HepG2 (cell line): ENCODE data around the gene DAGLB. TPM values are rescaled to one million over a fixed set of nuclear protein-coding genes. Genes with fewer than 3 reads are reported as not detected.

Experiments used
- ATAC-seq: fragments of 200-7000 bp; cut with Tn5 transposase; 3 replicates; pipeline ENCODE4 v1.9.1; 2020; ENCODE audit warnings: mild to moderate bottlenecking, moderate library complexity
- BruUV-seq: library from RNA; stranded (reverse); fragments of 400-500 nt; replicated peaks from 2 replicates; lab custom pipeline; 2021; lab: Mats Ljungman, UMichigan
- CTCF ChIA-PET: fragments of 300-600 bp; formaldehyde crosslinking; extraction: SDS; loops from one replicate; lab custom pipeline; 2021; ENCODE audit warnings: low total read pairs, inconsistent platforms, low intra/inter-chr PET ratio; lab: Yijun Ruan, JAX
- POLR2A ChIA-PET: fragments of 350-600 bp; sonication (Branson Sonifier 250); formaldehyde crosslinking; loops from one replicate; lab custom pipeline; 2020; ENCODE audit warnings: antibody characterized with exemption, inconsistent platforms; lab: Yijun Ruan, JAX
- DNase-seq: peaks from one replicate; pipeline ENCODE4 v3.0.0-alpha.2; 2015; ENCODE audit warnings: low spot score
- FAIRE-seq: peaks from 3 replicates; lab custom pipeline; 2011; peaks lifted over from hg19 to GRCh38; lab: Jason Lieb, UNC
- H2AFZ ChIP-seq: one replicate; pipeline ENCODE4 v1.6.1; 2011; ENCODE audit warnings: low read length, inconsistent platforms
- H3K27ac ChIP-seq: fragments of 300-600 bp; 3 replicates; pipeline ENCODE4 v1.8.0; 2011; ENCODE audit warnings: mixed run types, mild to moderate bottlenecking, mixed read lengths, low read length, inconsistent platforms; ENCODE audit not compliant: insufficient read depth; ENCODE audit errors: extremely low read length
- H3K27me3 ChIP-seq, 2 experiments: fragments of 200-600 bp in 1 of 2; 2 replicates in 1 of 2; 3 replicates in 1 of 2; pipeline versions ENCODE4 v1.6.0 to v1.8.0; 2011; ENCODE audit warnings: low read length in 2 of 2, mild to moderate bottlenecking in 2 of 2, moderate library complexity in 2 of 2, inconsistent platforms in 1 of 2; ENCODE audit not compliant: insufficient read depth in 2 of 2, control insufficient read depth in 1 of 2
- H3K36me3 ChIP-seq, 2 experiments: fragments of 200-600 bp in 1 of 2; replicated peaks in 1 of 2; 2 replicates in 1 of 2; 3 replicates in 1 of 2; pipeline versions ENCODE4 v1.5.1 to v1.8.0; 2011; ENCODE audit warnings: low read length in 2 of 2, inconsistent platforms in 1 of 2; ENCODE audit not compliant: insufficient read depth in 2 of 2, control insufficient read depth in 1 of 2
- H3K4me1 ChIP-seq: 2 replicates; pipeline ENCODE4 v1.5.1; 2012; ENCODE audit warnings: low read length, inconsistent platforms; ENCODE audit not compliant: insufficient read depth
- H3K4me2 ChIP-seq: 2 replicates; pipeline ENCODE4 v1.6.0; 2011; ENCODE audit warnings: low read depth, low read length, inconsistent platforms
- H3K4me3 ChIP-seq, 3 experiments: fragments of 200-600 bp in 1 of 3; sonication (generic), shearing (Covaris generic) in 1 of 3; replicated peaks in 1 of 3; 2 replicates each; pipeline ENCODE4 v1.5.1; 2011 to 2016; ENCODE audit warnings: low read length in 3 of 3, inconsistent platforms in 2 of 3, low read depth in 2 of 3, mild to moderate bottlenecking in 2 of 3, control low read depth in 1 of 3, mixed read lengths in 1 of 3; ENCODE audit not compliant: insufficient read depth in 1 of 3
- H3K79me2 ChIP-seq: one replicate; pipeline ENCODE4 v1.6.1; 2011; ENCODE audit warnings: low read length, inconsistent platforms; ENCODE audit not compliant: insufficient read depth
- H3K9ac ChIP-seq: 2 replicates; pipeline ENCODE4 v1.6.0; 2011; ENCODE audit warnings: mild to moderate bottlenecking, low read depth, low read length, inconsistent platforms; ENCODE audit not compliant: insufficient read depth
- H3K9me3 ChIP-seq: 2 replicates; pipeline ENCODE4 v1.5.1; 2012; ENCODE audit warnings: mild to moderate bottlenecking, low read length
- H4K20me1 ChIP-seq: 2 replicates; pipeline ENCODE4 v1.6.0; 2011; ENCODE audit warnings: inconsistent platforms, mild to moderate bottlenecking, low read length, moderate library complexity; ENCODE audit not compliant: insufficient read depth
- CEBPB ChIP-seq: IDR thresholded peaks from 2 replicates; pipeline ENCODE4 v1.6.1; 2011; ENCODE audit warnings: low read depth, low read length, improper control_type of control experiment, borderline replicate concordance
- CSRNP2 ChIP-seq: sonication (generic); formaldehyde crosslinking; conservative IDR thresholded peaks from 2 replicates; pipeline ENCODE4 v1.8.0; 2022; ENCODE audit warnings: low read depth, missing genetic modification reagents
- GATA4 ChIP-seq: sonication (generic); IDR thresholded peaks from 2 replicates; pipeline ENCODE4 v1.6.1; 2016; ENCODE audit warnings: antibody characterized with exemption, low read depth, borderline replicate concordance
- MAFG ChIP-seq: sonication (generic); formaldehyde crosslinking; IDR thresholded peaks from 2 replicates; pipeline ENCODE4 v1.5.1; 2020; ENCODE audit warnings: mild to moderate bottlenecking, missing genetic modification reagents
- MLLT10 ChIP-seq: sonication (generic); formaldehyde crosslinking; IDR thresholded peaks from 2 replicates; pipeline ENCODE4 v1.4.0; 2020; ENCODE audit warnings: missing genetic modification reagents
- MTA3 ChIP-seq: sonication (generic); formaldehyde crosslinking; IDR thresholded peaks from 2 replicates; pipeline ENCODE4 v1.4.0; 2020; ENCODE audit warnings: missing genetic modification reagents
- MTF1 ChIP-seq: sonication (generic); formaldehyde crosslinking; IDR thresholded peaks from 2 replicates; pipeline ENCODE4 v1.5.0; 2020; ENCODE audit warnings: missing genetic modification reagents
- RFX3 ChIP-seq: IDR thresholded peaks from 2 replicates; pipeline ENCODE4 v1.6.1; 2016; ENCODE audit warnings: missing biosample characterization, missing genetic modification reagents
- SMARCE1 ChIP-seq: fragments of 450-650 bp; IDR thresholded peaks from 2 replicates; pipeline ENCODE4 v1.6.1; 2017; ENCODE audit warnings: borderline replicate concordance
- SUZ12 ChIP-seq: fragments of 150-350 bp; IDR thresholded peaks from 2 replicates; pipeline ENCODE4 v1.6.1; 2014; ENCODE audit warnings: low read depth, low read length
- ZNF510 ChIP-seq: sonication (generic); formaldehyde crosslinking; IDR thresholded peaks from 2 replicates; pipeline ENCODE4 v1.4.0; 2020; ENCODE audit warnings: low read depth, mild to moderate bottlenecking, missing genetic modification reagents
- ZNF572 ChIP-seq: sonication (generic); formaldehyde crosslinking; IDR thresholded peaks from 2 replicates; pipeline ENCODE4 v1.5.1; 2020; ENCODE audit warnings: mild to moderate bottlenecking, missing genetic modification reagents
- ZNF709 ChIP-seq: sonication (generic); formaldehyde crosslinking; IDR thresholded peaks from 2 replicates; pipeline ENCODE4 v1.5.0; 2020; ENCODE audit warnings: mild to moderate bottlenecking, missing genetic modification reagents
- WGBS: methylation state at CpG from one replicate; pipeline ENCODE4 v1.1.6; 2017; ENCODE audit warnings: low lambda C conversion rate; 5-methylcytosine and 5-hydroxymethylcytosine counted together
- in situ Hi-C: cut with HindIII; loops from 2 replicates; pipeline ENCODE4 v1.10.0; 2017; ENCODE audit warnings: low pct_unique_long_range_greater_than_20kb; ENCODE audit not compliant: extremely low pct_ligation_motif_present
- intact Hi-C: fragments of 100-400 bp; cut with micrococcal nuclease; formaldehyde crosslinking; loops from one replicate; pipeline ENCODE4 v1.10.0; 2022; ENCODE audit not compliant: unreplicated experiment
- polyA plus RNA-seq, 8 experiments: library from polyadenylated mRNA; depleted of rRNA in 3 of 8; stranded (reverse) in 7 of 8; unstranded in 1 of 8; fragments of >200 nt; fragmentation: Illumina TruSeq in 4 of 8; extraction: Trizol in 4 of 8; gene quantifications; 2 replicates each; pipeline versions ENCODE4 v1.2.1 to v1.2.3, GENCODE V29; 2011 to 2016; ENCODE audit warnings: low read depth in 4 of 8, missing spikeins in 1 of 8, mixed read lengths in 1 of 8; ENCODE audit not compliant: insufficient read depth in 1 of 8
- total RNA-seq, 5 experiments: library from RNA; depleted of rRNA; stranded (reverse); fragments of >200 nt; fragmentation: Illumina TruSeq; extraction: Trizol; gene quantifications; 2 replicates each; pipeline ENCODE4 v1.2.3, GENCODE V29; 2016; ENCODE audit warnings: low read depth in 1 of 5
- TF ChIP-seq, protein P1 (sequence below): sonication (generic); formaldehyde crosslinking; IDR thresholded peaks from 2 replicates; pipeline ENCODE4 v1.8.0; 2023; ENCODE audit warnings: mild to moderate bottlenecking, missing genetic modification reagents
- TF ChIP-seq, protein P2 (sequence below), 2 experiments: fragments of 450-650 bp in 1 of 2; sonication (generic) in 1 of 2; formaldehyde crosslinking in 1 of 2; IDR thresholded peaks; 2 replicates each; pipeline versions ENCODE4 v1.6.1 to v1.8.0; 2016 to 2022; ENCODE audit warnings: antibody characterized with exemption in 1 of 2, mild to moderate bottlenecking in 1 of 2, missing genetic modification reagents in 1 of 2

DAGLB gene
- total and polyA plus RNA-seq, 2 of the 13 experiments (the other 11 are each of a cell fraction or from before 2014, with no cell fraction given), result 7.9 to 9.8 TPM

GRCh38 chr7:6402041-6402440 is 45.7 kb downstream of the DAGLB start:
- H3K79me2 ChIP-seq, result peaks cover 27% of the 10 kb centered on the region
- in situ Hi-C loops (no loop called here), intact Hi-C loops (no loop called here)
- ATAC-seq (no peak), DNase-seq (no peak), FAIRE-seq (no peak)
- H2AFZ ChIP-seq, result no peak overlapping the region
- no peaks in the 10 kb centered on the region for H3K27me3 ChIP-seq
- peaks cover 33% of the 10 kb centered on the region for H3K4me1 ChIP-seq
- ChIA-PET POLR2A (no interaction called here), CTCF (no interaction called here)
- H3K4me2 ChIP-seq, result no peak overlapping the region
- peaks cover 19 to 71% of the 10 kb centered on the region in 2 experiments for H3K36me3 ChIP-seq
- BruUV-seq, result no TSS peak
- H3K27ac ChIP-seq, result no peak overlapping the region
- H3K9me3 ChIP-seq, result no peaks in the 10 kb centered on the region
- WGBS, result 98% methylated on average over 17 of the region's 17 CpGs
- H3K4me3 ChIP-seq, result no peak overlapping the region
- H4K20me1 ChIP-seq, result peaks cover 34% of the 10 kb centered on the region
- H3K9ac ChIP-seq, result no peak overlapping the region
- TF ChIP-seq MLLT10 (CRISPR knock-in tag) (no peak), SUZ12 (no peak), ZNF572 (CRISPR knock-in tag) (no peak), MTA3 (CRISPR knock-in tag) (no peak), MAFG (no peak), CEBPB (no peak), CSRNP2 (CRISPR knock-in tag) (no peak), GATA4 (no peak), SMARCE1 (no peak), MTF1 (CRISPR knock-in tag) (no peak), RFX3 (CRISPR knock-in tag) (no peak), ZNF510 (CRISPR knock-in tag) (no peak), ZNF709 (CRISPR knock-in tag) (no peak)
- TF ChIP-seq, protein P1, sequence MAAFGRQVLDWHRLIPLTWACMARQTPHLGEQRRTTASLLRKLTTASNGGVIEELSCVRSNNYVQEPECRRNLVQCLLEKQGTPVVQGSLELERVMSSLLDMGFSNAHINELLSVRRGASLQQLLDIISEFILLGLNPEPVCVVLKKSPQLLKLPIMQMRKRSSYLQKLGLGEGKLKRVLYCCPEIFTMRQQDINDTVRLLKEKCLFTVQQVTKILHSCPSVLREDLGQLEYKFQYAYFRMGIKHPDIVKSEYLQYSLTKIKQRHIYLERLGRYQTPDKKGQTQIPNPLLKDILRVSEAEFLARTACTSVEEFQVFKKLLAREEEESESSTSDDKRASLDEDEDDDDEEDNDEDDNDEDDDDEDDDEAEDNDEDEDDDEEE (CRISPR knock-in tag), result no peak
- TF ChIP-seq, protein P2, sequence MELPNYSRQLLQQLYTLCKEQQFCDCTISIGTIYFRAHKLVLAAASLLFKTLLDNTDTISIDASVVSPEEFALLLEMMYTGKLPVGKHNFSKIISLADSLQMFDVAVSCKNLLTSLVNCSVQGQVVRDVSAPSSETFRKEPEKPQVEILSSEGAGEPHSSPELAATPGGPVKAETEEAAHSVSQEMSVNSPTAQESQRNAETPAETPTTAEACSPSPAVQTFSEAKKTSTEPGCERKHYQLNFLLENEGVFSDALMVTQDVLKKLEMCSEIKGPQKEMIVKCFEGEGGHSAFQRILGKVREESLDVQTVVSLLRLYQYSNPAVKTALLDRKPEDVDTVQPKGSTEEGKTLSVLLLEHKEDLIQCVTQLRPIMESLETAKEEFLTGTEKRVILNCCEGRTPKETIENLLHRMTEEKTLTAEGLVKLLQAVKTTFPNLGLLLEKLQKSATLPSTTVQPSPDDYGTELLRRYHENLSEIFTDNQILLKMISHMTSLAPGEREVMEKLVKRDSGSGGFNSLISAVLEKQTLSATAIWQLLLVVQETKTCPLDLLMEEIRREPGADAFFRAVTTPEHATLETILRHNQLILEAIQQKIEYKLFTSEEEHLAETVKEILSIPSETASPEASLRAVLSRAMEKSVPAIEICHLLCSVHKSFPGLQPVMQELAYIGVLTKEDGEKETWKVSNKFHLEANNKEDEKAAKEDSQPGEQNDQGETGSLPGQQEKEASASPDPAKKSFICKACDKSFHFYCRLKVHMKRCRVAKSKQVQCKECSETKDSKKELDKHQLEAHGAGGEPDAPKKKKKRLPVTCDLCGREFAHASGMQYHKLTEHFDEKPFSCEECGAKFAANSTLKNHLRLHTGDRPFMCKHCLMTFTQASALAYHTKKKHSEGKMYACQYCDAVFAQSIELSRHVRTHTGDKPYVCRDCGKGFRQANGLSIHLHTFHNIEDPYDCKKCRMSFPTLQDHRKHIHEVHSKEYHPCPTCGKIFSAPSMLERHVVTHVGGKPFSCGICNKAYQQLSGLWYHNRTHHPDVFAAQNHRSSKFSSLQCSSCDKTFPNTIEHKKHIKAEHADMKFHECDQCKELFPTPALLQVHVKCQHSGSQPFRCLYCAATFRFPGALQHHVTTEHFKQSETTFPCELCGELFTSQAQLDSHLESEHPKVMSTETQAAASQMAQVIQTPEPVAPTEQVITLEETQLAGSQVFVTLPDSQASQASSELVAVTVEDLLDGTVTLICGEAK (IDR thresholded peaks at IDR 0.05), result no peak
- TF ChIP-seq, protein P2 (CRISPR knock-in tag; IDR thresholded peaks at IDR 0.05), result no peak
